AG09319 (cell line): Measurements from ENCODE around the gene SHC3.

Experiments
- DNase-seq: peaks from one replicate; pipeline ENCODE4 v3.0.0-alpha.2; 2010; ENCODE audit warnings: low read depth; ENCODE audit errors: extremely low read depth
- CTCF ChIP-seq: IDR thresholded peaks from 2 replicates; pipeline ENCODE4 v1.5.1; 2011; ENCODE audit warnings: low read depth, mild to moderate bottlenecking, inconsistent platforms, low read length, moderate library complexity

Gene SHC3

GRCh38 chr9:89038382-89039103 is 140.1 kb downstream of the SHC3 start:
- TF ChIP-seq CTCF = no peak
- peak; percentile 83 for DNase-seq

- DNase-seq = no peak
- TF ChIP-seq CTCF = no peak
Observed at GRCh38 chr9:89037891-89038290, 140.7 kb downstream of the SHC3 start.

- no peak for DNase-seq
- no peak for TF ChIP-seq CTCF
Observed at GRCh38 chr9:89037346-89037745, 141.3 kb downstream of the SHC3 start.

GRCh38 chr9:89036891-89037290 is 141.7 kb downstream of the SHC3 start:
- no peak for TF ChIP-seq CTCF
- no peak for DNase-seq

- no peak for DNase-seq
- TF ChIP-seq CTCF = no peak
Observed at GRCh38 chr9:89036383-89036782, 142.2 kb downstream of the SHC3 start.

- no peak for TF ChIP-seq CTCF
- DNase-seq = no peak
Observed at GRCh38 chr9:89032661-89033060, 146.0 kb downstream of the SHC3 start.

- no peak for TF ChIP-seq CTCF
- no peak for DNase-seq
Observed at GRCh38 chr9:89032173-89032572, 146.4 kb downstream of the SHC3 start.
